AG04449 (cell line): ENCODE measurements around the gene FOSL2.
A peak's percentile ranks its signal among the peaks of the same experiment; 100 is the strongest.

ENCODE experiments used
- CTCF ChIA-PET: fragments of 350-600 bp; formaldehyde crosslinking; extraction: SDS; loops from one replicate; lab custom pipeline; 2021; ENCODE audit warnings: antibody characterized with exemption; lab: Yijun Ruan, JAX
- POLR2A ChIA-PET: fragments of 400-600, 350-600 bp; formaldehyde crosslinking; extraction: SDS; loops from one replicate; lab custom pipeline; 2020; ENCODE audit warnings: antibody characterized with exemption, inconsistent platforms; lab: Yijun Ruan, JAX
- DNase-seq: peaks from one replicate; pipeline ENCODE4 v3.0.0-alpha.2; 2010; ENCODE audit warnings: low read depth, low spot score
- H3K4me3 ChIP-seq: 2 replicates; pipeline ENCODE4 v1.5.1; 2011; ENCODE audit warnings: low read depth, mild to moderate bottlenecking, control low read depth, low read length
- CTCF ChIP-seq: IDR thresholded peaks from one replicate; pipeline ENCODE4 v1.5.1; 2011; ENCODE audit warnings: mild to moderate bottlenecking, moderate library complexity, low read length, control low read depth, inconsistent platforms; ENCODE audit not compliant: insufficient read depth; ENCODE audit errors: missing control alignments

Gene FOSL2

DNA sequence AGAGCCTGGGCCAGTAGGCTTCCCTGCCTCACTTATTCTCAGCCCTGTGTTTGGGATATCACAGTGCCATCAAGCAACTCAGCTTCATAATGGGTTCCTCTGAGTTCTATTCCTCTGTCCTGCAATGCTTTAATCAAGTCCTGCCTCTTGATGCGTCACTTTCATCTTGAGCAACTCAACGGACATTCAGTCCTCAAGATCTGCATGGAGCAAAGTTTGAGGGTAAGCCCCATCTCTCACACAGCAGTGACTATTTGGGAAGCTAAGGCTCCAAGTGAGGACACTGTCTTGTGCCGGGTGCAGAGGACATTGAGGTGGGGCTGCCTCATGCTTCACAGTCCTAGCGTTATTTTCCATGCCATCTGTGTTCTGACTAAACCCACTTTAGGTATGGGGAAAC, 52.3 kb downstream of the FOSL2 start:
- no peak overlapping the region for H3K4me3 ChIP-seq
- no peak for DNase-seq
- CTCF ChIA-PET = interaction anchor here (1.1 to 2.5 kb wide), 4 partner anchors 8 to 13 kb away, joined by 3 to 8 read pairs (median 6); no protein-coding TSS in a partner anchor
- POLR2A ChIA-PET = no interaction called here
- no peak for TF ChIP-seq CTCF

DNA sequence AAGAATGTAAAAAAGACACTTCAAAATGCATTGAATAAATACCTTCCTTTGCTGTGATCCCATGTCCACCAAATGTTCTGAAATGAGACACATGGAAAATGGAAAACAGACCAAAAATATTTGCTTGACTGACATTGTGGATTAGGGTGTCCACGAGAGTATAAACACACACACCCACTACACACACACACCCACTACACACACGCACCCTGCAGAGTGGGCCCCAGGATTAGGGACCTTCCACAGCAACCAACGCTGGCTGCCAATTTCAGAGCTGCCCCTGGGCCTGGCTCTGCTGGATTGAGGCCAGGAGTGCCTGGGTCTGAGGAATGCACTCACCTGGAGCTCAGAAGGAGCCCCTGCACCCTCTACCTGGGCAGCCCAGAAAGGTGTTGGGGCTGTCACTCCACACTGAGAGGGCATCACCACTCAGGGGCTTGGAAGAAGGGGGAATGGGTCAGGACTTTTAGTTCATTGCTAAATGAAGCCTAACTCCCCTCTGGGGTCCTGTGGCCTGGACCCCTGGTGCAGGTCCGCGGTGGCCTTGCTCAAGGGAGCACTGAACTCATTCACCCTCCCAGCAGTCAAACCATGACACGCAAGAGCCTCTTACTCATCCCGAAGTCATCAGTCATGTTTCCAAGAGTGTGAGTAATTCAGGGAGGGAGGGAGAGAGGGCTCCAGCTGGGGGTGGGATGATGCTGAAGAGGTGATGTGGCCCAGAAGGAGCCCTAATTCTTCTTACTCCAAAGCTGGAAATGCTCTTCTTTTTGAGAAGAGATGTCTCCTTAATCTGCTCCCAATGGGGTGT, 53.0 kb downstream of the FOSL2 start:
- POLR2A ChIA-PET = interaction anchor here (0.6 to 1.0 kb wide), 3 partner anchors 22 to 474 kb away, joined by 3 to 5 read pairs (median 4); no protein-coding TSS in a partner anchor
- CTCF ChIA-PET = interaction anchor here (0.7 to 2.0 kb wide), 9 partner anchors 10 to 763 kb away, joined by 3 to 9 read pairs (median 4); no protein-coding TSS in a partner anchor
- no peak for TF ChIP-seq CTCF
- DNase-seq = peak; percentile 94
- H3K4me3 ChIP-seq = no peak overlapping the region

- DNase-seq = no peak
- POLR2A ChIA-PET = interaction anchor here (0.6 to 1.0 kb wide), 2 partner anchors 23 to 27 kb away, joined by 3 to 5 read pairs; no protein-coding TSS in a partner anchor
- no peak overlapping the region for H3K4me3 ChIP-seq
- CTCF ChIA-PET = interaction anchor here (1.0 to 2.0 kb wide), 8 partner anchors 9 to 764 kb away, joined by 3 to 9 read pairs (median 4); no protein-coding TSS in a partner anchor
- TF ChIP-seq CTCF = no peak
Observed at GRCh38 chr2:28446531-28446930, 53.9 kb downstream of the FOSL2 start.

DNA sequence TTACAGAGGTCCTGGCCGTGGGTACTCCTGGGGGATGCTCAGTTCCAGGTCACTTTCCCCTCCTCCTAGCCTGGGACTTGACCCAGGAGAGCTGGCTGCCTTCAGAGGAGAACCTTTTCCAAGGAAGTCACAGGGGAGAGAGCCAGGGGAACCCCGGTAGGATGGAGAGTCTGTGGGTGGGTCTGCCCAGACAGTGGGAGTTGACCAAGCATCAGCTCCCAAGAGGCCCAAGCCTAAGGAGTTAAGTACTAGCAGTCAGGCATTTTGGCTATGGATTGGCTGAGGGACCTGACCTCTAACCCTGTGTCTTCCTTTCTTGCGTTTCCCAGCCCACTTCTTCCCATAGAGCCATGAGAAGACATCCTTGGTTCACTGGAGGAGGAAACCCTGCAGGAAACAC, 54.4 kb downstream of the FOSL2 start:
- H3K4me3 ChIP-seq = no peak overlapping the region
- POLR2A ChIA-PET = no interaction called here
- CTCF ChIA-PET = interaction anchor here (1.5 to 3.0 kb wide), 6 partner anchors 43 to 764 kb away, joined by 4 to 16 read pairs (median 5); no protein-coding TSS in a partner anchor
- DNase-seq = no peak
- no peak for TF ChIP-seq CTCF

GRCh38 chr2:28447943-28448792, 55.5 kb downstream of the FOSL2 start:
- H3K4me3 ChIP-seq = no peak overlapping the region
- ChIA-PET CTCF (interaction anchor here (1.1 to 3.0 kb wide), 4 partner anchors 40 to 765 kb away, joined by 4 to 16 read pairs (median 4); no protein-coding TSS in a partner anchor), POLR2A (no interaction called here)
- DNase-seq = peak; percentile 71
- no peak for TF ChIP-seq CTCF
